CD4-positive, alpha-beta T cell treated with Interleukin-2 at 100 ng/mL for 4 hours (primary cell): Measurements from ENCODE around the gene SEC22A.
"Not testable (repeated sequence)": the region's sequence is repeated elsewhere in the genome, so short reads cannot be mapped to it uniquely, and the experiment has no call there.

ENCODE experiments used
- DNase-seq: peaks from one replicate; pipeline ENCODE4 v3.0.0-alpha.2; 2020; ENCODE audit warnings: low spot score

SEC22A gene

GRCh38 chr3:123180791-123181190 is 21.0 kb upstream of the SEC22A start:
- DNase-seq: no peak

- no peak for DNase-seq
These were observed 15.0 kb upstream of the SEC22A start for GRCh38 chr3:123186695-123187094.

- DNase-seq: no peak
These were observed 13.7 kb upstream of the SEC22A start for GRCh38 chr3:123188058-123188457.

DNA sequence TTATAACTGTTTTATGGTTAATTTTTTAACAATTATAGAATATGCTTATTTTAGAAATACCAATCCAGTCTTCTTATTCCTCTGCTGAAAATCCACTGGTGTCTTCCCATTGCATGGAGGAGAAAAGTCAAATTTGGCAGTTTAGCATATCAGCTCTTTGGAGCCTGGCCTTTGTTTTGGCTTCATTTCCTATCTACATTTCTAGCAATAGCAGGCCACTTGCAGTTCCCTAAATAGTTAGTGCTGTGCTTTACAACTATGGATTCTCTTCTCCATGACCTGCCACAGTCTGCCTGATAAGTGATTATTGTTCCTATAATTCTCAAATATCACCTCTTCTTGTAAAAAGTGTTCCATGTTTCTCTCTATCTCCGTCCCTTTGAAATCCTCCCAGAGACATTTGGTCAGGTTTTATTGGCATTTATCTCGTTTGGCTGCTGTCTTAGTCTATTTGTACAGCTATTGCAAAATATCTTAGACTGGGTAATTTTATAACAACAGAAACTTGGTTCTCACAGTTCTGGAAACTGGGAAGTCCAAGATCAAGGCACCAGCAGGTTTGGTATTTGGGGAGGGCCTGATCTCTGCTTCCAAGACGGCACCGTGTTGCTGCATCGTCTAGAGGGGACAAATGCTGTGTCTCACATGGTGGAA is 8.2 kb upstream of the SEC22A start:
- no peak for DNase-seq

DNA sequence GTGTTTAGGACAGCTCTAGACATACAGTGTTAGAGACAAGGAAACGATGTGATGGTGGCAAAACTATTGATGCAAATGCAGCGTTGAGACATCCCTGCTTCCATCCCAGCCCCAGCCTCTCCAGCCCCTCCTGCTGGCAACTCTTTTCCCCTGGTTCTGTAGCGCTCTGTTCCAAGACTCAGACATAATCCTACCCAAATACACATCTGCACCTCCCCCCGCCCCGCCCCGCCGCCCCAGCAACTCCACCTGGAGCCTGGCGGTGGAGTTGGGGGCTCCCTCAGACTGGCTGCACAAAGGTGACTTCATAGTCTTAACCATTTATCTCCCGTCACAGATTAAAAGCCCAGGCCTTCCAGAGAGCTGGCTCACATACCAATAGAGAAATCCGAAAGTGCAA is 7.2 kb upstream of the SEC22A start:
- DNase-seq: no peak

GRCh38 chr3:123198372-123198771 is 3.4 kb upstream of the SEC22A start:
- no peak for DNase-seq

GRCh38 chr3:123201223-123201556 is 553 bp upstream of the SEC22A start:
- DNase-seq: no peak

DNA sequence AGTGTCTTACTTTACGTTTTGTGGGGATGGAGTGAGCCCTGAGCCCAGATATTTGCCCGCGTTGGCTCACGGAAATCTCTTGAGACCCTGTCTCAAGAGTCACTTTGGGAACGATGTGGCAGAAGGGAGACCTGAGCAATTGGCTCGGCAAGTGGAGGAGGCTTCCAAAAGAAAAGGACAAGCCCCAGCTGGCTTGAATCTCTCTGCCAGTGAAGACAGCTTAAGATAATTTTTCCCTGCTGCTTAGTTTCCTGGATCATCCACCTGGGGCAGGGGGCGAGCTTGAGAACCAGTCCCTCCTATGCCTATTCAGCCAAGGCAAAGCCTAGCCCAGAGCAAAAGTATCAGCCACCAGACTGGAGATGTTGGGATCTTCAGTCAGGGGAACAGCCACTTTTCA is 708 bp downstream of the SEC22A start:
- no peak for DNase-seq

- DNase-seq: no peak
These were observed 17.2 kb downstream of the SEC22A start for GRCh38 chr3:123218990-123219389.

- DNase-seq: not testable (repeated sequence)
These were observed 19.6 kb downstream of the SEC22A start for GRCh38 chr3:123221369-123221768.

DNA sequence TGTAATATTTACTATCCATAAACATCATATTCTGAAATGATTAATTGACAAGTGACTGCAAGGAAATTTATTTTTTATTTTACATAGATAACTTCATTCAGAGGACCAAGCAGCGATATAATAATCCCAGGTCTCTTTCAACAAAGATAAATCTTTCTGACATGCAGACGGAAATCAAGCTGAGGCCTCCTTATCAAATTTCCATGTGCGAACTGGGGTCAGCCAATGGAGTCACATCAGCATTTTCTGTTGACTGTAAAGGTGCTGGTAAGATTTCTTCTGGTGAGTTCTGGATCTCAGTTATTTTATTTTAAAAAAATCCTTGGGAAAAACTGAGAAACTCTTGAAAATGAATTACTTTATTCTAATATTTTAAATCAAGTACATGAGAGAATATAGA is 23.3 kb downstream of the SEC22A start:
- DNase-seq: no peak

- DNase-seq: no peak
These were observed 24.8 kb downstream of the SEC22A start for GRCh38 chr3:123226549-123226948.

DNA sequence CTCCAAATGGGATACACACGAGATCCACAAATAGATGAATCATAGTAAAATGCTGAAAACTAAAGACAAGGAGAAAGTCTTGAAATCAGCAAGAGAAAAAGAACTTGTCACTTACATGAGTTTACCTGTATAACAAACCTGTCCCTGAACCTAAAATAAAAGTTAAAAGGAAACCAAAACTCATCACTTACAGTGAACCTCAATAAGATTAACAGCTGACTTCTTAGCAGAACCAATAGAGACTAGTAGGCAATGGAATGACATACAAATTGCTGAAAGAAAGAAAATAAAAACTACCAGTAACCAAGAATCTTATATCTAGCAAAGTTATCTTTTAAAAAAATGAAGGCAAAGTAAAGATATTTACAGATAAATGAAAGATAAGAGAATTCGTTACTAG is 27.4 kb downstream of the SEC22A start:
- no peak for DNase-seq

DNA sequence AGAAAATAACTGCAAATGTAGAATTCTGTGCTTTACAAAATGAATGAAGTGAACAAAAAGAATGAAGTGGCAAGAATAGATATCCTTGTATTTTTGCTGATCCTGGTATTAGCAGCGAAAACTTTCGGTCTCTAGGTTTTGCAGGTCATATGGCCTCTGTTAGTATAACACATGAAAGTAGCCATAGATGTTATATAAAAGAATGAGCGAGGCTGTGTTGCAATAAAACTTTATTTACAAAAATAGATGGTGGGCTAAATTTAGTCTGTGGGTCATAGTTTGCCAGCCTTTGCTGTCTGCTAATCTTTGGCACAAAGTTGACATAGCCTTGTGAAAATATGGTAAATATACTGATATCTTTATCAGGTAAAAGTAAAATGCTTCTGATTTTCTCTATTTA is 35.2 kb downstream of the SEC22A start:
- no peak for DNase-seq

DNA sequence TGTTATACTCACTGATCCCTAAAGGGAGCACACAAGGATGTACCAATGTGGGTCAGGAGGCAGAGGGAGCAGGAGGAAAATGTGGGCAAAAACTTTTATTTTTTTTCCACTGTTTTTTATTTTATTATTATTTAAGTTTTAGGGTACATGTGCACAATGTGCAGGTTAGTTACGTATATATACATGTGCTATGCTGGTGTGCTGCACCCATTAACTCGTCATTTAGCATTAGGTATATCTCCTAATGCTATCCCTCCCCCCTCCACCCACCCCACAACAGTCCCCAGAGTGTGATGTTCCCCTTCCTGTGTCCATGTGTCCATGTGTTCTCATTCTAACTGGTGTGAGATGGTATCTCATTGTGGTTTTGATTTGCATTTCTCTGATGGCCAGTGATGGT is 37.4 kb downstream of the SEC22A start:
- DNase-seq: not testable (repeated sequence)

DNA sequence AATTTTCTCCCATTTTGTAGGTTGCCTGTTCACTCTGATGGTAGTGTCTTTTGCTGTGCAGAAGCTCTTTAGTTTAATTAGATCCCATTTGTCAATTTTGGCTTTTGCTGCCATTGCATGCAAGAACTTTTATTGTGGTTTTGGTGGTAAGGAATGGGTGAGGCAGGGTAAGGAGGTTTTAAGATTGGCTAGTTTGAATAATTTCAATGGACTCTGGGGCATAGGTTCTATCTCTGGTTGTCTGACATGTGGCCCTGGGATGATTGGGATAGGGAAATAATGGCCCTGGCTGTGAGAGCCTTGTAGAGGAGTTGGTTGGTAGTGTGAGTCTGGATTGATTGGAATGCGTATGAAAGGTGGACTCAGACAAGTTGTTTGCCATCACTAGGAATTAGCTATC is 38.0 kb downstream of the SEC22A start:
- no peak for DNase-seq

DNA sequence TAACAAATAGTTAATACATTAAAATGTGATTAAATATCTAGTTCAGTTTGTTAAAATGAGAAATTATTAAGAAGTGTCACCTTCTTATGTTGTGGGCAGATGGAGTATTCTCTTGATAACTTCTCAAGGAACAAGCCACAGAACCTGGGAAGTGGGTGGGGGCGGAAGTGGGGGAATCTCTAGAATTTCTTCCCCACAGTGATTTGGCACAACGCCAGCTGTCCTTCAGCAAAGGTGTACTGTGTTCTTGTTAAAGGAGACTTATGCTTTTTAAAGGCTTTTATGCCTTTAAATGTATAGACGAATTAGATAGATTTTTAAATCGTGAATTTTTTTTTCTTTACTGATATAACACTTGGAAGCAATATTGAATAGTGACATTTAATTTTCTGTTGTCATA is 42.4 kb downstream of the SEC22A start:
- DNase-seq: peak; percentile 13

- DNase-seq: no peak
These were observed 45.1 kb downstream of the SEC22A start for GRCh38 chr3:123246866-123247265.

GRCh38 chr3:123256256-123256655 is 54.5 kb downstream of the SEC22A start:
- no peak for DNase-seq

DNA sequence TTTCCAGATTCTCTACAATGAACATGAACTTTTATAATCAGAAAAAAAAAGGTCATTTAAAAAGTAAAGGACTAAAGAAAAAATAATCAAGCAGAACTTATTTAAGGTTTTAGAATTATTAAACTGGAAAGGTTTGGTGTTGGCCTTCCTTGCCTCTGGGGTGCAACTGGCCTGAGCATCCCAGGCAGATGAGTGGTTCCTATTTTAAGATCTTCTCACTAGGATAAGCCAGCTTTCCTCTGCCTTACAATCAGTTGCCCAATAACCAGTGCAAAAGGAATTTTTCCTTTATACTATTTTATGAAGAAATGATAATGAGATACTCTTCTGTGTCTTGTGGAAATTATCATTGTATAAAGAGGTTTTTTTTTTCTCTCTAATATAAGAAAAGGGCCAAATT is 56.6 kb downstream of the SEC22A start:
- DNase-seq: no peak

DNA sequence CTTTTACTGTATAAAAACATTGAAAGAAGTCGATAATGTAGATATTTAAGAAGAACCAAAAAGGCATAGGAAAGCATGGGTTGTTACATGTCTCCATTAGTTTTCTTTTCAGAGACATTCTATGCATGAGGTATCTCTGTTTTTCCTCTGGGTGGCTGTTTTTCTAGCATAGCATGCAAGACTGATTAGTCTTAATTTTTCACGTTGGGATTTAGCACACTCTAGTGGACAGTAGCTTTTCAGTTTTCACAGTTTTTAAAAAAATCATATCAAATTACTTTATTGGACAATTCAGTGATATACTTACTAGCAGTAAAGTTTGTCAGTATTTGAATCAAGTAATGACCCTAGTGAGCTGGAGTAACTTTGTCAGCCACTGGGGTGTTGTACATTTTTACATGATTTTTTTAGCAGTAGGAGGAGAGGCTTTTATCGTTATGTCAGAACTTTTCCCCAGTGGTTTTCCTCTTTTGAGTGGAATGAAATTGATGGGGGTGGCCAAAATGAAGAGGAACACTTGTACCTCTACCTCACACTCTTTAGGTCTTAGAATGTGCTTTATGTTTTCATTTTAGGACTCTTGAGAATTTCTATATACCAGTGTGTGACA is 57.2 kb downstream of the SEC22A start:
- peak; percentile 28 for DNase-seq

GRCh38 chr3:123261666-123262065 is 59.9 kb downstream of the SEC22A start:
- no peak for DNase-seq

DNA sequence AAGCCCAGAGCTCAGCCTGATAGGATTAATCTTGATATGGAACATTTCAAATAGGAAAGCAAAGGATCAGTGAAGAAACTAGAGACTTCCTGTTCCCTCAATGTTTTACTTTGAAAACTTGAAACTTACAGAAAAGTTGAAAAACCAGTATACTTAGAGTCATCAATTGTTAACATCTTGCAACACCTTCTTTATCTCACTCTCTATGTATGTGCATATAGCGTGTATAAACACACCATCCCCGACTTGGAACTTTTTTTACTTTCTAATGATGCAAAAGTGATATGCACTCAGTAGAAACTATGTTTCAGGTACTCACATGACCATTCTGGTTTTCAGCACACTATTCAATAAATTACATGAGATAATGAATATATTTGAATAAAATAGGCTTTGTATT is 60.5 kb downstream of the SEC22A start:
- no peak for DNase-seq

DNA sequence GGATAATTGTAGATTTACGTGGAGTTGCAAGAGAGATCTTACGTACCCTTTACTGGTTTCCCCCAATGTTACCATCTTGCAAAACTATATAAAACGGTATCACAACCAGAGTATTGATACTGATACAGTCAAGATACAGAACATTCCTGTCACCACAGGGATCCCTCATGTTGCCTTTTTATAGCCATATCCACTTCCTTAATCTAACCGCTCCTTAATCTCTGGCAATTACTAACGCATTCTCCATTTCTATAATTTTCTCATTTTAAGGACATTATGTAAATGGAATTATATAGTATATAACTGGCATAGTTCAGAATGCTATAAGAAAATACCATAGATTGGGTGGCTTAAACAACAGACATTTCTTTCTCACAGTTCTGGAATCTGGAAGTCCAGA is 61.1 kb downstream of the SEC22A start:
- DNase-seq: no peak
